WTC11 (cell line): ENCODE data around the gene PREPL. TPM values are rescaled to one million over a fixed set of nuclear protein-coding genes. Genes with fewer than 3 reads are reported as not detected.
"Not testable (repeated sequence)": the region's sequence is repeated elsewhere in the genome, so short reads cannot be mapped to it uniquely, and the experiment has no call there.

Experiments used
- ATAC-seq: fragments of 200-7000 bp; cut with Tn5 transposase; 2 replicates; pipeline ENCODE4 v1.10.0; 2021; ENCODE audit warnings: mild to moderate bottlenecking, moderate library complexity
- CTCF ChIA-PET: fragments of 300-600 bp; sonication (Branson Sonifier 250); formaldehyde crosslinking; loops from one replicate; lab custom pipeline; 2021; ENCODE audit warnings: antibody characterized with exemption; lab: Charles Lee
- POLR2A ChIA-PET: fragments of 350-600 bp; sonication (Branson Sonifier 250); formaldehyde crosslinking; loops from one replicate; lab custom pipeline; 2021; ENCODE audit warnings: antibody characterized with exemption; lab: Charles Lee
- DNase-seq: peaks from one replicate; pipeline ENCODE4 v3.0.0; 2021; ENCODE audit warnings: low spot score
- H3K27ac Mint-ChIP-seq: 2 replicates; pipeline ENCODE4 v1.8.0; 2021; ENCODE audit warnings: mixed read lengths
- H3K27me3 Mint-ChIP-seq: 2 replicates; pipeline ENCODE4 v1.8.0; 2021; ENCODE audit warnings: low read depth, mild to moderate bottlenecking, moderate library complexity, mixed read lengths
- H3K36me3 Mint-ChIP-seq: 2 replicates; pipeline ENCODE4 v1.8.0; 2021; ENCODE audit warnings: mixed read lengths
- H3K4me1 Mint-ChIP-seq: 2 replicates; pipeline ENCODE4 v1.8.0; 2022; ENCODE audit warnings: mixed read lengths
- H3K4me3 Mint-ChIP-seq: 2 replicates; pipeline ENCODE4 v1.8.0; 2021; ENCODE audit warnings: mild to moderate bottlenecking, moderate library complexity, mixed read lengths
- H3K9me3 Mint-ChIP-seq: 2 replicates; pipeline ENCODE4 v1.8.0; 2021; ENCODE audit warnings: mixed read lengths
- CDX4 ChIP-seq: fragments of 250-450 bp; sonication (Bioruptor Pico); IDR thresholded peaks from 2 replicates; pipeline ENCODE4 v1.9.0; 2021; ENCODE audit warnings: moderate library complexity, mild to moderate bottlenecking, inconsistent platforms, borderline replicate concordance
- E2F4 ChIP-seq: sonication (generic); formaldehyde crosslinking; IDR thresholded peaks from 2 replicates; pipeline ENCODE4 v1.8.1; 2022; ENCODE audit warnings: low read depth, mild to moderate bottlenecking, moderate library complexity, missing genetic modification reagents, borderline replicate concordance
- ESRRA ChIP-seq: sonication (generic); formaldehyde crosslinking; IDR thresholded peaks from 2 replicates; pipeline ENCODE4 v1.8.1; 2022; ENCODE audit warnings: mild to moderate bottlenecking, missing genetic modification reagents, borderline replicate concordance
- FOXJ3 ChIP-seq: sonication (generic); formaldehyde crosslinking; IDR thresholded peaks from 2 replicates; pipeline ENCODE4 v1.9.0; 2021; ENCODE audit warnings: missing genetic modification reagents, mild to moderate bottlenecking, borderline replicate concordance
- FOXP4 ChIP-seq: sonication (generic); formaldehyde crosslinking; IDR thresholded peaks from 2 replicates; pipeline ENCODE4 v1.8.0; 2022; ENCODE audit warnings: mild to moderate bottlenecking, missing genetic modification reagents
- GTF2I ChIP-seq: fragments of 250-450 bp; sonication (Bioruptor Pico); conservative IDR thresholded peaks from 2 replicates; pipeline ENCODE4 v1.4.0; 2021; ENCODE audit warnings: mild to moderate bottlenecking
- HMGXB4 ChIP-seq: sonication (generic); formaldehyde crosslinking; IDR thresholded peaks from 2 replicates; pipeline ENCODE4 v1.8.1; 2023; ENCODE audit warnings: mild to moderate bottlenecking, moderate library complexity, missing genetic modification reagents
- IRF2 ChIP-seq: sonication (generic); formaldehyde crosslinking; IDR thresholded peaks from 2 replicates; pipeline ENCODE4 v1.8.0; 2022; ENCODE audit warnings: low read depth, missing genetic modification reagents, borderline replicate concordance
- KAT7 ChIP-seq: sonication (generic); formaldehyde crosslinking; IDR thresholded peaks from 2 replicates; pipeline ENCODE4 v1.8.1; 2023; ENCODE audit warnings: missing genetic modification reagents, mild to moderate bottlenecking, borderline replicate concordance
- NFATC4 ChIP-seq: fragments of 250-450 bp; sonication (Bioruptor Pico); IDR thresholded peaks from 2 replicates; pipeline ENCODE4 v1.9.0; 2021; ENCODE audit warnings: mild to moderate bottlenecking
- NR1H2 ChIP-seq: sonication (generic); formaldehyde crosslinking; IDR thresholded peaks from 2 replicates; pipeline ENCODE4 v1.9.0; 2021; ENCODE audit warnings: mild to moderate bottlenecking, moderate library complexity, missing genetic modification reagents
- NR2C2 ChIP-seq: sonication (generic); formaldehyde crosslinking; IDR thresholded peaks from 2 replicates; pipeline ENCODE4 v1.8.0; 2022; ENCODE audit warnings: mild to moderate bottlenecking, missing genetic modification reagents
- OVOL2 ChIP-seq: fragments of 250-450 bp; sonication (Bioruptor Pico); IDR thresholded peaks from 2 replicates; pipeline ENCODE4 v1.9.0; 2021; ENCODE audit warnings: mild to moderate bottlenecking, borderline replicate concordance
- STAT6 ChIP-seq: sonication (generic); formaldehyde crosslinking; conservative IDR thresholded peaks from 2 replicates; pipeline ENCODE4 v1.8.1; 2023; ENCODE audit warnings: mild to moderate bottlenecking, low read depth, missing genetic modification reagents, moderate library complexity
- TP53 ChIP-seq: sonication (generic); formaldehyde crosslinking; IDR thresholded peaks from 2 replicates; pipeline ENCODE4 v1.8.1; 2023; ENCODE audit warnings: mild to moderate bottlenecking, missing genetic modification reagents
- ZNF121 ChIP-seq: sonication (generic); formaldehyde crosslinking; IDR thresholded peaks from 2 replicates; pipeline ENCODE4 v1.8.0; 2023; ENCODE audit warnings: missing genetic modification reagents
- ZNF219 ChIP-seq: sonication (generic); formaldehyde crosslinking; IDR thresholded peaks from 2 replicates; pipeline ENCODE4 v1.8.0; 2023; ENCODE audit warnings: missing genetic modification reagents, mild to moderate bottlenecking, borderline replicate concordance
- ZNF512 ChIP-seq: sonication (generic); formaldehyde crosslinking; IDR thresholded peaks from 2 replicates; pipeline ENCODE4 v1.8.1; 2022; ENCODE audit warnings: missing genetic modification reagents, borderline replicate concordance
- total RNA-seq: library from RNA; stranded (reverse); gene quantifications from 3 replicates; pipeline ENCODE4 v1.2.3, GENCODE V29; 2021

PREPL gene
- total RNA-seq, 1 experiment from 2014 or later = 29.3 TPM

- POLR2A ChIA-PET = not testable (repeated sequence)
Measured at GRCh38 chr2:44303766-44304165, 57.5 kb downstream of the PREPL start.

GRCh38 chr2:44301111-44301510 is 60.2 kb downstream of the PREPL start:
- Mint-ChIP-seq H3K9me3 (peaks cover 5% of the 10 kb centered on the region; the same call in 1 of the 2 replicates), H3K36me3 (no peaks in the 10 kb centered on the region), H3K27ac (no peak overlapping the region), H3K27me3 (no peaks in the 10 kb centered on the region), H3K4me1 (peaks cover 10% of the 10 kb centered on the region), H3K4me3 (no peak overlapping the region)
- no peak for TF ChIP-seq OVOL2 (CRISPR knock-in tag)
- TF ChIP-seq CDX4 (CRISPR knock-in tag) = no peak
- no peak for TF ChIP-seq ZNF121
- ATAC-seq (no peak), DNase-seq (no peak)
- ChIA-PET POLR2A (no interaction called here), CTCF (interaction anchor here (0.7 kb wide), 1 partner anchor 10 kb away, joined by 7 read pairs; no protein-coding TSS in a partner anchor)

More at GRCh38 chr2:44303766-44304165, 57.5 kb downstream of the PREPL start:
- H3K4me1 Mint-ChIP-seq, CTCF ChIA-PET, H3K36me3 Mint-ChIP-seq, H3K4me3 Mint-ChIP-seq, H3K27me3 Mint-ChIP-seq, DNase-seq, ATAC-seq, H3K27ac Mint-ChIP-seq: not testable (repeated sequence)
- peaks cover 14% of the 10 kb centered on the region for H3K9me3 Mint-ChIP-seq

GRCh38 chr2:44299635-44300034 is 61.7 kb downstream of the PREPL start:
- no peaks in the 10 kb centered on the region for H3K27me3 Mint-ChIP-seq
- H3K36me3 Mint-ChIP-seq = no peaks in the 10 kb centered on the region
- DNase-seq (no peak), ATAC-seq (no peak)
- no peak overlapping the region for H3K27ac Mint-ChIP-seq
- CTCF ChIA-PET = interaction anchor here (0.7 kb wide), 2 partner anchors 10 to 351 kb away, joined by 3 to 6 read pairs; no protein-coding TSS in a partner anchor
- peaks cover 16% of the 10 kb centered on the region for H3K4me1 Mint-ChIP-seq
- H3K4me3 Mint-ChIP-seq = no peak overlapping the region
- TF ChIP-seq CDX4 (CRISPR knock-in tag) = no peak
- TF ChIP-seq ZNF512 (CRISPR knock-in tag) = no peak
- no peak for TF ChIP-seq STAT6
- TF ChIP-seq KAT7 (CRISPR knock-in tag) = no peak
- no peak for TF ChIP-seq NR1H2 (CRISPR knock-in tag)
- no peak for TF ChIP-seq IRF2 (CRISPR knock-in tag)
- no peak for TF ChIP-seq OVOL2 (CRISPR knock-in tag)
- TF ChIP-seq FOXP4 (CRISPR knock-in tag) = no peak
- no peak for TF ChIP-seq ESRRA
- no peak for TF ChIP-seq NFATC4
- TF ChIP-seq ZNF219 (CRISPR knock-in tag) = no peak
- TF ChIP-seq E2F4 = no peak
- no peak for TF ChIP-seq HMGXB4 (CRISPR knock-in tag)
- no peak for TF ChIP-seq NR2C2
- TF ChIP-seq TP53 (CRISPR knock-in tag) = no peak
- no peak for TF ChIP-seq GTF2I (CRISPR knock-in tag)
- TF ChIP-seq FOXJ3 (CRISPR knock-in tag) = no peak
- POLR2A ChIA-PET = no interaction called here
- H3K9me3 Mint-ChIP-seq = peaks cover 5% of the 10 kb centered on the region; the same call in 1 of the 2 replicates
